H9 (cell line): ENCODE measurements around the gene STAP2. TPM values are rescaled to one million over a fixed set of nuclear protein-coding genes. Genes with fewer than 3 reads are reported as not detected.
A peak's percentile ranks its signal among the peaks of the same experiment; 100 is the strongest.

Experiments
- DNase-seq: peaks from one replicate; pipeline ENCODE4 v3.0.0-alpha.2; 2017
- H2AFZ ChIP-seq: one replicate; pipeline ENCODE4 v1.6.1; 2013; ENCODE audit warnings: mild to moderate bottlenecking, low read length, control low read depth, moderate library complexity
- H2AK5ac ChIP-seq: 2 replicates; pipeline ENCODE4 v1.6.1; 2013; ENCODE audit warnings: low read length, control low read depth, mixed read lengths; ENCODE audit not compliant: insufficient read length
- H2BK120ac ChIP-seq: one replicate; pipeline ENCODE4 v1.6.1; 2013; ENCODE audit warnings: low read depth, mild to moderate bottlenecking, low read length, control low read depth, inconsistent platforms; ENCODE audit not compliant: poor library complexity, severe bottlenecking
- H2BK12ac ChIP-seq: 2 replicates; pipeline ENCODE4 v1.6.1; 2013; ENCODE audit warnings: low read length, control low read depth, mixed read lengths, low read depth; ENCODE audit not compliant: insufficient read length
- H2BK15ac ChIP-seq: 2 replicates; pipeline ENCODE4 v1.6.1; 2013; ENCODE audit warnings: low read depth, low read length, control low read depth
- H2BK20ac ChIP-seq: one replicate; pipeline ENCODE4 v1.6.1; 2013; ENCODE audit warnings: low read depth, mild to moderate bottlenecking, low read length, control low read depth, inconsistent platforms; ENCODE audit not compliant: poor library complexity, severe bottlenecking
- H2BK5ac ChIP-seq: 2 replicates; pipeline ENCODE4 v1.6.1; 2013; ENCODE audit warnings: low read length, control low read depth, mixed read lengths; ENCODE audit not compliant: insufficient read length
- H3K14ac ChIP-seq: 2 replicates; pipeline ENCODE4 v1.6.1; 2013; ENCODE audit warnings: low read length, control low read depth; ENCODE audit not compliant: insufficient read depth
- H3K18ac ChIP-seq: 2 replicates; pipeline ENCODE4 v1.6.1; 2013; ENCODE audit warnings: low read depth, mild to moderate bottlenecking, mixed read lengths, low read length, control low read depth; ENCODE audit not compliant: insufficient read length
- H3K23ac ChIP-seq: 2 replicates; pipeline ENCODE4 v1.6.1; 2013; ENCODE audit warnings: low read length, control low read depth, mixed read lengths, low read depth; ENCODE audit not compliant: insufficient read length
- H3K23me2 ChIP-seq: 2 replicates; pipeline ENCODE4 v1.6.1; 2013; ENCODE audit warnings: low read depth, mild to moderate bottlenecking, mixed read lengths, low read length, control low read depth; ENCODE audit not compliant: insufficient read length, poor library complexity, severe bottlenecking
- H3K27ac ChIP-seq: 2 replicates; pipeline ENCODE4 v1.5.1; 2013; ENCODE audit warnings: low read length, control low read depth, mixed read lengths, low read depth; ENCODE audit not compliant: insufficient read length
- H3K27me3 ChIP-seq: 2 replicates; pipeline ENCODE4 v1.6.1; 2013; ENCODE audit warnings: low read length, control low read depth, inconsistent platforms; ENCODE audit not compliant: insufficient read depth
- H3K4ac ChIP-seq: 2 replicates; pipeline ENCODE4 v1.6.1; 2013; ENCODE audit warnings: low read depth, mild to moderate bottlenecking, control low read depth, inconsistent platforms, low read length, moderate library complexity
- H3K4me1 ChIP-seq: 2 replicates; pipeline ENCODE4 v1.6.1; 2013; ENCODE audit warnings: low read length, control low read depth, inconsistent platforms; ENCODE audit not compliant: insufficient read depth
- H3K4me2 ChIP-seq: 2 replicates; pipeline ENCODE4 v1.6.1; 2013; ENCODE audit warnings: low read length, control low read depth, mixed read lengths; ENCODE audit not compliant: insufficient read length, insufficient read depth
- H3K56ac ChIP-seq: 2 replicates; pipeline ENCODE4 v1.6.1; 2013; ENCODE audit warnings: low read depth, mild to moderate bottlenecking, mixed read lengths, low read length, control low read depth; ENCODE audit not compliant: insufficient read length
- H3K79me1 ChIP-seq: 2 replicates; pipeline ENCODE4 v1.6.1; 2013; ENCODE audit warnings: low read depth, mild to moderate bottlenecking, moderate library complexity, low read length, control low read depth, inconsistent platforms; ENCODE audit not compliant: insufficient read depth, poor library complexity, severe bottlenecking
- H3K79me2 ChIP-seq: 2 replicates; pipeline ENCODE4 v1.6.1; 2013; ENCODE audit warnings: low read length, control low read depth, inconsistent platforms; ENCODE audit not compliant: insufficient read depth
- H3K9ac ChIP-seq: 2 replicates; pipeline ENCODE4 v1.6.1; 2013; ENCODE audit warnings: low read length, control low read depth, mixed read lengths; ENCODE audit not compliant: insufficient read length; ENCODE audit errors: extremely low read depth
- H3K9me3 ChIP-seq: one replicate; pipeline ENCODE4 v1.6.1; 2013; ENCODE audit warnings: low read depth, low read length, inconsistent platforms; ENCODE audit not compliant: control insufficient read depth
- H3T11ph ChIP-seq: one replicate; pipeline ENCODE4 v1.6.1; 2013; ENCODE audit warnings: mild to moderate bottlenecking, low read length, control low read depth, inconsistent platforms
- H4K20me1 ChIP-seq: one replicate; pipeline ENCODE4 v1.6.1; 2013; ENCODE audit not compliant: control insufficient read depth, insufficient read length, insufficient read depth
- H4K5ac ChIP-seq: 2 replicates; pipeline ENCODE4 v1.6.1; 2013; ENCODE audit warnings: low read depth, mild to moderate bottlenecking, mixed read lengths, low read length, control low read depth; ENCODE audit not compliant: insufficient read length
- H4K8ac ChIP-seq: replicated peaks from 2 replicates; pipeline ENCODE4 v1.6.1; 2013; ENCODE audit warnings: low read length, control low read depth, mixed read lengths, low read depth; ENCODE audit not compliant: insufficient read length
- H4K91ac ChIP-seq: 2 replicates; pipeline ENCODE4 v1.6.1; 2013; ENCODE audit warnings: low read depth, mild to moderate bottlenecking, moderate library complexity, mixed read lengths, low read length, control low read depth; ENCODE audit not compliant: insufficient read length
- H3K27ac Mint-ChIP-seq, 3 experiments: 2 replicates in 2 of 3; 3 replicates in 1 of 3; pipeline ENCODE4 v1.8.0; 2020 to 2021; ENCODE audit warnings: mixed read lengths in 3 of 3, mild to moderate bottlenecking in 1 of 3, moderate library complexity in 1 of 3
- H3K27me3 Mint-ChIP-seq: 2 replicates; pipeline ENCODE4 v1.8.0; 2021; ENCODE audit warnings: low read depth, mild to moderate bottlenecking, moderate library complexity, mixed read lengths
- H3K36me3 Mint-ChIP-seq, 3 experiments: 2 replicates in 2 of 3; 3 replicates in 1 of 3; pipeline ENCODE4 v1.8.0; 2020 to 2021; ENCODE audit warnings: low read depth in 3 of 3, mixed read lengths in 3 of 3; ENCODE audit not compliant: insufficient read depth in 1 of 3
- H3K4me1 Mint-ChIP-seq, 2 experiments: 2 replicates each; pipeline ENCODE4 v1.8.0; 2020; ENCODE audit warnings: mixed read lengths in 2 of 2
- H3K4me3 Mint-ChIP-seq, 2 experiments: 2 replicates in 1 of 2; 3 replicates in 1 of 2; pipeline ENCODE4 v1.8.0; 2020 to 2021; ENCODE audit warnings: mild to moderate bottlenecking in 2 of 2, mixed read lengths in 2 of 2, moderate library complexity in 1 of 2
- H3K9me3 Mint-ChIP-seq, 2 experiments: 2 replicates in 1 of 2; 3 replicates in 1 of 2; pipeline ENCODE4 v1.8.0; 2020; ENCODE audit warnings: mild to moderate bottlenecking in 2 of 2, mixed read lengths in 2 of 2, moderate library complexity in 1 of 2
- CTCF ChIP-seq: fragments of 200-600 bp; sonication (generic); conservative IDR thresholded peaks from 3 replicates; pipeline ENCODE4 v1.8.0; 2021; ENCODE audit warnings: antibody characterized with exemption, mild to moderate bottlenecking
- WGBS: extraction: QIAGEN DNeasy Blood & Tissue Kit; methylation state at CpG from one replicate; pipeline ENCODE4 v1.1.7; 2013; ENCODE audit warnings: missing lambda C conversion rate, low lambda C conversion rate, mixed read lengths; ENCODE audit not compliant: insufficient read length; ENCODE audit errors: extremely low coverage; 5-methylcytosine and 5-hydroxymethylcytosine counted together
- total RNA-seq: library from RNA; stranded (reverse); gene quantifications from 2 replicates; pipeline ENCODE4 v1.2.1, GENCODE V29; 2021

Gene STAP2
- total RNA-seq, 1 experiment from 2014 or later = 20.2 TPM

- Histone ChIP-seq H2BK120ac (no peak within 1 kb of the TSS), H2BK20ac (no peak within 1 kb of the TSS), H2BK12ac (no peak within 1 kb of the TSS), H3K27me3 (no peaks in the 10 kb centered on the region), H3K14ac (no peak within 1 kb of the TSS), H4K20me1 (no peaks in the 10 kb centered on the region), H3T11ph (no peak within 1 kb of the TSS), H3K23ac (no peak within 1 kb of the TSS), H3K4me2 (no peak within 1 kb of the TSS), H2AK5ac (no peak within 1 kb of the TSS), H2AFZ (peak within 1 kb of the TSS; percentile 3), H4K8ac (no peak within 1 kb of the TSS), H3K56ac (no peak within 1 kb of the TSS), H3K9me3 (no peaks in the 10 kb centered on the region), H3K4ac (no peak within 1 kb of the TSS), H3K18ac (no peak within 1 kb of the TSS), H4K5ac (no peak within 1 kb of the TSS), H2BK5ac (no peak within 1 kb of the TSS), H3K79me2 (no peaks in the 10 kb centered on the region), H3K27ac (no peak within 1 kb of the TSS), H3K79me1 (no peaks in the 10 kb centered on the region), H3K23me2 (no peaks in the 10 kb centered on the region), H3K4me1 (no peaks in the 10 kb centered on the region), H2BK15ac (no peak within 1 kb of the TSS), H4K91ac (no peak within 1 kb of the TSS), H3K9ac (no peak within 1 kb of the TSS)
- Mint-ChIP-seq H3K36me3 (peaks cover 10 to 17% (median 10%) of the 10 kb centered on the region in 3 experiments; a peak in 6 of 7 replicates), H3K27ac (peak within 1 kb of the TSS in 2 of 3 experiments; percentile 65 to 72; a peak in 3 of 7 replicates), H3K4me3 (peak within 1 kb of the TSS in 1 of 2 experiments; percentile 16; a peak in 1 of 5 replicates), H3K27me3 (peaks cover 13% of the 10 kb centered on the region), H3K9me3 (no peaks in the 10 kb centered on the region; a peak in 2 of 5 replicates), H3K4me1 (peaks cover 10 to 20% of the 10 kb centered on the region in 2 experiments)
- WGBS = no CpG with 5 or more reads among the region's 8 CpGs
- DNase-seq = no peak
- no peak for TF ChIP-seq CTCF
Observed at GRCh38 chr19:4302243-4302640, 36.4 kb downstream of the STAP2 start, which contains the start of gene TMIGD2. Gene TMIGD2, minus strand, starts transcription at chr19:4302389. Its CDS starts 4 bp downstream, at chr19:4302385.
